ENCODE results near the gene ERMARD.

ERMARD gene

GRCh38 chr6:169784821-169785340 lies 33.5 kb downstream of the ERMARD start:
- peaks cover 2% of the 10 kb centered on the region for H3K27me3 ChIP-seq (ENCODE audit: insufficient read depth, poor library complexity, severe bottlenecking)
- TF ChIP-seq, protein P1, sequence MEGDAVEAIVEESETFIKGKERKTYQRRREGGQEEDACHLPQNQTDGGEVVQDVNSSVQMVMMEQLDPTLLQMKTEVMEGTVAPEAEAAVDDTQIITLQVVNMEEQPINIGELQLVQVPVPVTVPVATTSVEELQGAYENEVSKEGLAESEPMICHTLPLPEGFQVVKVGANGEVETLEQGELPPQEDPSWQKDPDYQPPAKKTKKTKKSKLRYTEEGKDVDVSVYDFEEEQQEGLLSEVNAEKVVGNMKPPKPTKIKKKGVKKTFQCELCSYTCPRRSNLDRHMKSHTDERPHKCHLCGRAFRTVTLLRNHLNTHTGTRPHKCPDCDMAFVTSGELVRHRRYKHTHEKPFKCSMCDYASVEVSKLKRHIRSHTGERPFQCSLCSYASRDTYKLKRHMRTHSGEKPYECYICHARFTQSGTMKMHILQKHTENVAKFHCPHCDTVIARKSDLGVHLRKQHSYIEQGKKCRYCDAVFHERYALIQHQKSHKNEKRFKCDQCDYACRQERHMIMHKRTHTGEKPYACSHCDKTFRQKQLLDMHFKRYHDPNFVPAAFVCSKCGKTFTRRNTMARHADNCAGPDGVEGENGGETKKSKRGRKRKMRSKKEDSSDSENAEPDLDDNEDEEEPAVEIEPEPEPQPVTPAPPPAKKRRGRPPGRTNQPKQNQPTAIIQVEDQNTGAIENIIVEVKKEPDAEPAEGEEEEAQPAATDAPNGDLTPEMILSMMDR (IDR thresholded peaks at IDR 0.05; ENCODE audit: insufficient read depth, low read length) = no peak
- no peak for TF ChIP-seq POLR2AphosphoS5 (IDR thresholded peaks at IDR 0.05; ENCODE audit: low read depth)
- no peak for TF ChIP-seq REST (IDR thresholded peaks at IDR 0.05; ENCODE audit: insufficient replicate concordance, low read depth)
- TF ChIP-seq GABPA (IDR thresholded peaks at IDR 0.05; ENCODE audit: low read depth) = no peak
- TF ChIP-seq SPI1 (IDR thresholded peaks at IDR 0.05; ENCODE audit: borderline replicate concordance, low read depth) = no peak
- no peak for DNase-seq (ENCODE audit: low read depth in 1 of 2, low spot score in 1 of 2)
- no peak overlapping the region for H3K4me3 ChIP-seq (replicated peaks; ENCODE audit: insufficient read depth, low read length)
- H3K27ac ChIP-seq (replicated peaks) = no peak overlapping the region

DNA sequence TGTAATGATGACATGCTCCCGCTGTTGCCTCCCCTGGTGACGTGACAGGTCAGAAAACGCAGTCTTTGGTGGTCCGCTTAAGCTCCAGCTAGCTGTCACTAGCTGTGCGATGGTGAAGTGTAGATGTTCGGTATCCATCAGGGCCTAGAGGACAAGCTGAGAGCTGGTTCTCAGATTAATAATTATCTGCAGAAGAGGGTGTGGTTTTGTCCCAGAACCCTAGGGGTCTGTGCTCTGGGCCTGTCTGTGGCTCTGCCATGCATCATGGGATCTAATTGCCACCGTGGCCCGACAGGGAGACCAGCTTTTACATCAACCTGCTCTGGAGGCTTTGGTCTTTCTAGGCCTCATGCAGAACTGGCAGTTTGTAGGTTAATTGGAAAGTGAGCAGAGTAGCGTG lies 34.1 kb downstream of the ERMARD start:
- no peak overlapping the region for H3K4me3 ChIP-seq (replicated peaks; ENCODE audit: insufficient read depth, low read length)
- TF ChIP-seq POLR2AphosphoS5 (IDR thresholded peaks at IDR 0.05; ENCODE audit: low read depth) (no peak), REST (IDR thresholded peaks at IDR 0.05; ENCODE audit: insufficient replicate concordance, low read depth) (no peak), GABPA (IDR thresholded peaks at IDR 0.05; ENCODE audit: low read depth) (no peak), SPI1 (IDR thresholded peaks at IDR 0.05; ENCODE audit: borderline replicate concordance, low read depth) (no peak)
- TF ChIP-seq, protein P1 (IDR thresholded peaks at IDR 0.05; ENCODE audit: insufficient read depth, low read length) = no peak
- DNase-seq (ENCODE audit: low read depth in 1 of 2, low spot score in 1 of 2) = no peak

GRCh38 chr6:169786349-169786748 lies 34.9 kb downstream of the ERMARD start:
- TF ChIP-seq, protein P1 (IDR thresholded peaks at IDR 0.05; ENCODE audit: insufficient read depth, low read length) = no peak
- TF ChIP-seq SPI1 (IDR thresholded peaks at IDR 0.05; ENCODE audit: borderline replicate concordance, low read depth) (no peak), REST (IDR thresholded peaks at IDR 0.05; ENCODE audit: insufficient replicate concordance, low read depth) (no peak), POLR2AphosphoS5 (IDR thresholded peaks at IDR 0.05; ENCODE audit: low read depth) (no peak), GABPA (IDR thresholded peaks at IDR 0.05; ENCODE audit: low read depth) (no peak)
- no peak for DNase-seq (ENCODE audit: low read depth in 1 of 2, low spot score in 1 of 2)

More for the DNA sequence above, 34.1 kb downstream of the ERMARD start:
- peaks cover 2% of the 10 kb centered on the region for H3K27me3 ChIP-seq (ENCODE audit: insufficient read depth, poor library complexity, severe bottlenecking)
- H3K27ac ChIP-seq (replicated peaks) = no peak overlapping the region

More at GRCh38 chr6:169786349-169786748, 34.9 kb downstream of the ERMARD start:
- H3K27me3 ChIP-seq (ENCODE audit: insufficient read depth, poor library complexity, severe bottlenecking) = peaks cover 7% of the 10 kb centered on the region
- H3K27ac ChIP-seq (replicated peaks) = no peak overlapping the region
- H3K4me3 ChIP-seq (replicated peaks; ENCODE audit: insufficient read depth, low read length) = no peak overlapping the region
